Measurements from ENCODE around the gene GRB14. TPM values are rescaled to one million over a fixed set of nuclear protein-coding genes. Genes with fewer than 3 reads are reported as not detected.

Gene GRB14
- total RNA-seq, 2 donors from 2014 or later: 22.7 to 27.5 TPM

- WGBS, 2 donors: 88 to 91% methylated on average over 2 of the region's 2 CpGs
- no peaks in the 10 kb centered on the region for H3K27me3 ChIP-seq
- DNase-seq (no peak), ATAC-seq (peak; percentile 30)
- H3K9me3 ChIP-seq: peaks cover 0 to 6% (median 0%) of the 10 kb centered on the region in 3 donors
- H3K27ac ChIP-seq: no peak overlapping the region
- no peaks in the 10 kb centered on the region for H3K36me3 ChIP-seq (replicated peaks in 1 of 2; ENCODE audit: insufficient read depth in 1 of 2, low read depth in 2 of 2)
- no peak for TF ChIP-seq POLR2A (IDR thresholded peaks at IDR 0.05)
- no peak for TF ChIP-seq CTCF (IDR thresholded peaks at IDR 0.05)
- no peaks in the 10 kb centered on the region for H3K4me1 ChIP-seq
- intact Hi-C loops (cut with DNase I): no loop called here
- no peak overlapping the region for H3K4me3 ChIP-seq
These were observed 106.8 kb downstream of the GRB14 start for GRCh38 chr2:164514491-164514890.

DNA sequence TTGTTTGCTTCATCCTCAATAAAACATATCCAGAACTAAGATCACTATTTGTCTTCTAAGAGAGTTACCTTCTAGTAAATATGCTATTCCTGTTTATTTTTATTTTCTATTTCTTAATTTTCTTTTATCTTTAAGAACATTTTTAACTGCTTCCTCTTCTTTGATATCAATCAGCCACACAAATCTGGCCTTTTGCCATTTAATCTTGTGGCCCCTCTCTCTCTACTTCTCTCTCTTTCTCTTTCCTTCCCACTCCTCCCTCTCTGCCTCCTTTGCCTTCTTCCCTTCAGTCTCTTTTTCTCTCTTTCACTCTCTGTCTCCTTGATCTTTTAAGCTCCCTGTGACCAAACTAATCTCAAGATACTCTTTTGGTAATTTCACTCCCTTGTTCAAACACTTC is 108.4 kb downstream of the GRB14 start:
- ATAC-seq: no peak
- intact Hi-C loops (cut with DNase I): no loop called here

GRCh38 chr2:164511738-164512137 is 109.5 kb downstream of the GRB14 start:
- Histone ChIP-seq H3K36me3 (replicated peaks in 1 of 2; ENCODE audit: insufficient read depth in 1 of 2, low read depth in 2 of 2) (no peaks in the 10 kb centered on the region), H3K9me3 (no peaks in the 10 kb centered on the region), H3K27me3 (no peaks in the 10 kb centered on the region), H3K4me3 (no peak overlapping the region), H3K4me1 (no peaks in the 10 kb centered on the region), H3K27ac (no peak overlapping the region)
- whole genome bisulfite sequencing, 2 donors: 90 to 94% methylated on average over 4 of the region's 4 CpGs
- TF ChIP-seq POLR2A (IDR thresholded peaks at IDR 0.05): no peak
- TF ChIP-seq CTCF (IDR thresholded peaks at IDR 0.05): no peak
- intact Hi-C loops (cut with DNase I): no loop called here
- ATAC-seq: no peak
- no peak for DNase-seq

More for the DNA sequence above, 108.4 kb downstream of the GRB14 start:
- no peaks in the 10 kb centered on the region for H3K27me3 ChIP-seq
- no peak for DNase-seq
- H3K4me3 ChIP-seq: no peak overlapping the region
- H3K4me1 ChIP-seq: no peaks in the 10 kb centered on the region
- H3K9me3 ChIP-seq: no peaks in the 10 kb centered on the region
- TF ChIP-seq POLR2A (IDR thresholded peaks at IDR 0.05) (no peak), CTCF (IDR thresholded peaks at IDR 0.05) (no peak)
- H3K36me3 ChIP-seq (replicated peaks in 1 of 2; ENCODE audit: insufficient read depth in 1 of 2, low read depth in 2 of 2): no peaks in the 10 kb centered on the region
- no peak overlapping the region for H3K27ac ChIP-seq

DNA sequence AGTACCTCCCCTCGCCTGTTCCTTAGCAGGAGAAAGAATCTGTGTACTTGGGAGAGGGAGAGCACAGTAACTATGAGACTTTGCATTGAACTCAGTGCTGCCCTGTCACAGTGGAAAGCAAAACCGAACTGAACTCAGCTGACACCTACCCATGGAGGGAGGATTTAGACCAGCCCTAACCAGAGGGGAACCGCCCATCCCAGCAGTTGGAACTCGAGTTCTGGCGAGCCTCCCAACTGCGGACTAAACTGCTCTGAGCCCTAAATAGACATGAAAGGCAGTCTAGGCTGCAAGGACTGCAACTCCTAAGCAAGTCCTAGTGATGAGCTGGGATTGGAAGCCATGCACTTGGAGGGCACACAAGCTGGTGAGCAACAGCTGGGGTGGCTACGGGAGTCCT is 110.4 kb downstream of the GRB14 start:
- Histone ChIP-seq H3K4me3 (no peak overlapping the region), H3K36me3 (replicated peaks in 1 of 2; ENCODE audit: insufficient read depth in 1 of 2, low read depth in 2 of 2) (no peaks in the 10 kb centered on the region), H3K9me3 (no peaks in the 10 kb centered on the region), H3K27ac (no peak overlapping the region), H3K27me3 (no peaks in the 10 kb centered on the region), H3K4me1 (no peaks in the 10 kb centered on the region)
- no peak for TF ChIP-seq CTCF (IDR thresholded peaks at IDR 0.05)
- TF ChIP-seq POLR2A (IDR thresholded peaks at IDR 0.05): no peak
- ATAC-seq (no peak), DNase-seq (no peak)
- intact Hi-C loops (cut with DNase I): no loop called here
- 79 to 83% methylated on average over 7 of the region's 7 CpGs for WGBS, 2 donors

DNA sequence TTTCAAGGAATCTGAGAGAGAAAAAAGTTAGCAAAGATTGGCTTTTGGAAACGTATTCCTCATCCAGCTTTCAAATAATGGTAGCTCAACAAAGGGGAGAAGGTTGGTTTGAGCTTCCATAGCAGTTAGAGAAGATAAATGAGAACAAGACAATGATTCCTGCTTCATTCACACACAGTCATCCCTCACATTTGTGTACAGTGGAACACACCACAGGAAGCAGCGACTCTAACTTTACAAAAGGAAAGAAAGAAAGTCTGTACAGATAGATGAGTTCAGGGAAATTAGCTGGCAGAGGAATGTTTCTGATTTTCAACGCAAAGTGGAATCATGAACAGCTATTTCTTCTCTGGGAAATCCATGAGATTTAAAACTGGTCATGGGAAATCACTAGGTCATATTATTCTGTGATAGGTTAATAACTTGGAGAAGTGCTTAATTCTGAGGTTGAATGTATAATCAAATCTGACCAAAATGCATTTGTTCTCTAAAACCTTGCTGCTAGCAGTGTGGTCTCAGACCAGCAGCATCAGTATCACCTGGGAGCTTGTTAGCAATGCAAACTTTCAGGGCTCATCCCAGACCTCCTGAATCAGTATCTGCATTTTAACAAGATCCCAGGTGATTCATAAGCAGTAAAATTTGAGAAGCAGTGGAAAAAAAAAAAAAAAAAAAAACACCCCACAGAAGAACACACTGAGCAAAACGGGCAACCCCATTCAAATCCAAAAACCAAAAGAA is 112.0 kb downstream of the GRB14 start:
- Histone ChIP-seq H3K36me3 (replicated peaks in 1 of 2; ENCODE audit: insufficient read depth in 1 of 2, low read depth in 2 of 2) (no peaks in the 10 kb centered on the region), H3K27me3 (no peaks in the 10 kb centered on the region), H3K4me1 (no peaks in the 10 kb centered on the region), H3K9me3 (no peaks in the 10 kb centered on the region), H3K27ac (no peak overlapping the region), H3K4me3 (no peak overlapping the region)
- ATAC-seq (no peak), DNase-seq (no peak)
- TF ChIP-seq CTCF (IDR thresholded peaks at IDR 0.05) (no peak), POLR2A (IDR thresholded peaks at IDR 0.05) (no peak)
- intact Hi-C loops (cut with DNase I): no loop called here
- WGBS, 2 donors: 78 to 81% methylated on average over 4 of the region's 4 CpGs
